ENCODE results near the gene PCDHGA1.

Gene PCDHGA1

GRCh38 chr5:141493500-141494422, 163.4 kb downstream of the PCDHGA1 start:
- DNase-seq = peak; percentile 78

- DNase-seq = peak; percentile 77
Observed at GRCh38 chr5:141494761-141495452, 164.6 kb downstream of the PCDHGA1 start.

- no peak for DNase-seq
Observed at GRCh38 chr5:141495453-141495811, 165.1 kb downstream of the PCDHGA1 start.

DNA sequence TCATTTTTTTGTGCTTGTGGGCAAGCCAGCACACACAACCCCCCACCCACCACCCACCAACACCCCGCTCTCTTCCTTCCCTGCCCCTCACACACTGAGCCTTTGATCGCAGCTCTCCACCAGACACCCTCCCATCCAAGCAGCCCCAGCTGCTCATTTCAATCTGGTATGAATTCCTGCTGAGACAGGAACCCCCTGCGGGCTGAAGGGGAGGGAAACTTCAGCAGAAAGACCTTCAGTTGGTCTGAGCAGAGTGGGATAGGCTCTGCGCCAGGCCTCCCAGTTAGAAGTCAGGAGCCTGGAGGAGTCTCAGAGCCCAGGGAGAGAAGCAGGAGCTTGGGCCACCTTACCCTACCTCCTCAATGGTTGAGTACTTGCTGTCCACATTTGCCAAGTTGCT, 165.7 kb downstream of the PCDHGA1 start:
- peak; percentile 90 for DNase-seq

GRCh38 chr5:141501761-141502160, 171.4 kb downstream of the PCDHGA1 start:
- no peak for DNase-seq

GRCh38 chr5:141503681-141504080, 173.4 kb downstream of the PCDHGA1 start:
- no peak for DNase-seq

DNA sequence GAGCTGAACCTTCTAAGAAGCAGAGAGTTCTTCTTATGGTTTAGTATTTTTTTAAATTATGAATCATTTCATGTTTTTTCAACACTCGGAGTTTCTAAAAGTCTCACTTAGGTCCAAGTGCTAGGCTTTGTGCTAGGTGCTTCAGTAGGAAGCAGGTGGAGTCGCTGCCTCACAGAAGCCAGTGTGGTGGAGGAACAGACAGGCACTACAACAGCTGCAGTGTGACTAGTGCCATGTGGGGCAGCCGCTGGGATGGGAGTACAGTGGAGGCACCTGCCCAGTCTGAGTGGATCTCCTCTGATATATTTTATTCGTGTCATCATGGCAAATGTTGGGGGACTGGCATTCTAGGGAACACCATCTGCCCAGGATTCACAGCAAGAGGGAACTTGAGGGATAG, 173.9 kb downstream of the PCDHGA1 start:
- DNase-seq = no peak

GRCh38 chr5:141506381-141507155, 176.3 kb downstream of the PCDHGA1 start:
- no peak for DNase-seq

DNA sequence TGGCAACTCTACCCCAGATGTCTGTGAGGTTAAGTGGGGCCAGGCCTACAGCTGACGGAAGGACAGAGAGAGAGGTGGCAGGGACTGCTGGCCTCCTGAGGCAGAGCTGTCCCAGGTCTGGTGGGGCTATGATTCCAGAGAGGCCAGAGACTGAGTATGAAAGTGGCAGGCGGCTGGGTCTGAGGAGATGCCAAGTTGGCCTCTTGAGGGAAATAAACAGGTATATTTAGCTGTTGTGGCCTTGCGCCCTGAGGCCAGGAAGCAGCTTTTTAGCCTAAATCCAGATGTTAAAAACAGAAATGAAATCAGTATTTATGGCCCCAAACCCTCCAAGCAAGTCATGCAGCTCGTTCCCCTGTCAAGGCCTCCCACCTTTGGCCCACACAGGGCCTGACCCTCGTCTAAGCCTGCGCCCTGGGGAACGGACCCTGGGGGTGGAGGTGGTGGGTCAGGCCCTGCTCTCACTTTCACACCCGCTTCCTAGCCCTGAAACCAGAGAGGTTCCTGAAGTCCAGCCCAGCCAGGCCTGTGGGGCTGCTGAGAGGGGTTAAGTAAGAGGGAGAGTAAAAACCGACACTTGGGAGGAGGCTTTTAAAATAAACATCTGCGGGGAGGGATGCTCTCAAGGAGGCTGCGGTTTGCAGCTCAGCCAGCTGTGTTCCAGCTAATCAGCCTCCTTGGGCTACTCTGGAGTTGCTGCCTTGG, 177.2 kb downstream of the PCDHGA1 start:
- peak; percentile 80 for DNase-seq

DNA sequence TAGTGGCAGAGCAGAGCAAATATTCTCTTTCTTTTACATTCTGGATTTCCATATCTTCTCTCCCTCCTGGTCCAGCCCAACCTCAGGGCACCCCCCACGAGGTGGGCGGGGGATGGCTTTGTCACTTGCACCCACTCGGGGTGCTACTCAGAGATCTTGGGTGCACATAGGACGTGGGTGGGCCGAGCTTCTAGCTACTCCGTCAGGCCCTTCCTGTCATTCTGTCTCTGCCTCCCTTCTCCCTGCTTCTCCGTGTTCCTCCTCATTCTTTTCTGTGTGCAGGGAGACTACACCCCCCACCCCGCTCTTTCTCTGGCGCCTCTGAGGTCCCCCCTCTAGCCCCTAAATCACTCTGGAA, 178.1 kb downstream of the PCDHGA1 start:
- DNase-seq = no peak

DNA sequence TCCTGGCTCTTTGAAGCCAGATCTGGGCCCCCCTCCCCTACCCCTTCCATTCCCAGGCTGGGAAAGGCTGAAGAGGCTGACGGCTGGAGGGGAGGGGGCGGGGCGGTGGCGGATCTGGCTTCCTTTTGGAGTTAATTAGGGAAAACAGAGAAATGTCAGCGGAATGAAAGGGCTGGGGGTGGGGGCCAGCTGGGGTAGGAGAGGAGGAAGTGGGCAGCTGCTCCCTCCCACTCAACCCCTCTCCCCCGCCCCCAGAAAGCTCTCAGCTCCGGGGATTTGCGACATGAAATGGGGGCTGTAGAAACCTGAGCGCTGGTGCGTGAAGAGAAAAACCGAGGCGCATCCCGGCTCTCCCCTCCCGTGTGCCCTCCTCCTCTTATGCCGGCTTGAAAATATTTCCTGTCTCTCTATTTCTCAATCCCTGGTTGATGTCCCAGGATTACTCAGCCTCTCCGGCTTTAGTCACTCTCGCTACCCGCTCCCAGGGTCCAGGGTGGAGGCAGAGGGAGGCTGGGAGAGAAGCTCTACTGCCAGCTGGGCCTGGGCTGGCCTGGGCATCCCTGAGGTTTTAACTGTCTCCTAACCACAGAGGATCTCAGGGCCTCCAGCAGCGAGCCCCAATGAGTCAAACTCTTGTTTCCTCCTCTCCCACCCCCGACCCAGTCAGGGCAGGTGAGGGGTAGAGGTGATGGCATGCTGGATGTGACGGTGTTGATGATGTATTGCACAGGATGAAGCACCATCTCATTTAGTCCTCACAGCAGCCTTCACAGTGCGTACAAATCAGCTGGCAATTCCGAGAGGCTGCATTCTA, 178.7 kb downstream of the PCDHGA1 start:
- peak; percentile 98 for DNase-seq

- DNase-seq = no peak
Observed at GRCh38 chr5:141510160-141510559, 179.8 kb downstream of the PCDHGA1 start.

- DNase-seq = no peak
Observed at GRCh38 chr5:141510850-141511601, 180.7 kb downstream of the PCDHGA1 start.

DNA sequence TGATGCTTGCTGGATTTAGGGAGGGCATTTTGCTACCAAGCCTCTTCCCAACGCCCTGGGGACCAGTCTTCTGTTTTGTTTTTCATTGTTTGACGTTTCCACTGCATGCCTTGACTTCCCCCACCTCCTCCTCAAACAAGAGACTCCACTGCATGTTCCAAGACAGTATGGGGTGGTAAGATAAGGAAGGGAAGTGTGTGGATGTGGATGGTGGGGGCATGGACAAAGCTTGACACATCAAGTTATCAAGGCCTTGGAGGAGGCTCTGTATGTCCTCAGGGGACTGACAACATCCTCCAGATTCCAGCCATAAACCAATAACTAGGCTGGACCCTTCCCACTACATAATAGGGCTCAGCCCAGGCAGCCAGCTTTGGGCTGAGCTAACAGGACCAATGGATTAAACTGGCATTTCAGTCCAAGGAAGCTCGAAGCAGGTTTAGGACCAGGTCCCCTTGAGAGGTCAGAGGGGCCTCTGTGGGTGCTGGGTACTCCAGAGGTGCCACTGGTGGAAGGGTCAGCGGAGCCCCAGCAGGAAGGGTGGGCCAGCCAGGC, 181.5 kb downstream of the PCDHGA1 start:
- no peak for DNase-seq

DNA sequence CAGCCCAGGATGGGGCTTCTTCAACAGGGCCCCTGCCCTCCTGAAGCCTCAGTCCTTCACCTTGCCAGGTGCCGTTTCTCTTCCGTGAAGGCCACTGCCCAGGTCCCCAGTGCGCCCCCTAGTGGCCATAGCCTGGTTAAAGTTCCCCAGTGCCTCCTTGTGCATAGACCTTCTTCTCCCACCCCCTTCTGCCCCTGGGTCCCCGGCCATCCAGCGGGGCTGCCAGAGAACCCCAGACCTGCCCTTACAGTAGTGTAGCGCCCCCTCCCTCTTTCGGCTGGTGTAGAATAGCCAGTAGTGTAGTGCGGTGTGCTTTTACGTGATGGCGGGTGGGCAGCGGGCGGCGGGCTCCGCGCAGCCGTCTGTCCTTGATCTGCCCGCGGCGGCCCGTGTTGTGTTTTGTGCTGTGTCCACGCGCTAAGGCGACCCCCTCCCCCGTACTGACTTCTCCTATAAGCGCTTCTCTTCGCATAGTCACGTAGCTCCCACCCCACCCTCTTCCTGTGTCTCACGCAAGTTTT, 182.1 kb downstream of the PCDHGA1 start:
- DNase-seq = peak; percentile 74

GRCh38 chr5:141512911-141513626, 182.8 kb downstream of the PCDHGA1 start:
- DNase-seq = peak; percentile 65

DNA sequence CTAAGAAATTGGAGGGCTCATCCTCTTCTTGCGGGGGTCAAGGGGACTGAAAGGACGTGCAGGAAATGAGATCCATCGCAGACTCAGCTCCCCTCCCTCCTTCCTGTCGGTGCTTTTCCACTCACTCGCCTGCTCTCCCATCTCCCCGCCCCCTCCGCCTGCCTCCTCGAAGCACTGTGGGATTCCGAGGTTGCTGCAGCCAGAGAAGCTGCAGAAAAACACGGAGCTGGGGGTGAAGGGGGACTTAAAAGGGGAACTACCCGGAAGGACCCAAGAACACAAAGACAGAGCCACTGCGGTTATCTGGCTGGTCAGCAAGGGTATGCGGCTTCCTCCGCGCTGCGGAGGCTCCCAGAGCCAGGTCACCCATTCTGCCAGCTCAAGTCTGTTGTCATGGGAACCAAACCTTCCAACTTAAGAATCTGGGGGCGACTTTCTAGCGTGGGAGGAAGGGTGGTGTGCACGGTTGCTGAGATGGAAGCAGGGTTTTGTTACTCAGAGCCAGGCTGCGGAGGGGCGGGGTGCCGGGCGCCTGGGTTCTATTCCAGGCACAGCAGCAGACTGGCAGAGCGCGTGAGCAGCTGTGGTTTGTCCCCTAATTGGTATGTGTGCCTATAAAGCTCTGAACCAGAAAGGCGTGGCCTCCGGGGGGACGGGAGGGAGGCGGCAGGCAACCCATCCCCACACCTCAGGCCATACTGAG, 183.5 kb downstream of the PCDHGA1 start:
- peak; percentile 89 for DNase-seq

- peak; percentile 73 for DNase-seq
Observed at GRCh38 chr5:141514330-141515133, 184.2 kb downstream of the PCDHGA1 start.
